Medulla oblongata (tissue), 1 donor: ENCODE measurements around the gene CTXN1.

Experiments
- DNase-seq: peaks from one replicate; pipeline ENCODE4 v3.0.0-alpha.2; 2015; ENCODE audit errors: extremely low spot score

CTXN1 gene

GRCh38 chr19:7877249-7877836 lies 48.6 kb downstream of the CTXN1 start:
- DNase-seq = no peak

GRCh38 chr19:7874897-7875273 lies 51.0 kb downstream of the CTXN1 start:
- DNase-seq = no peak
